ENCODE results near the gene RAF1. TPM values are rescaled to one million over a fixed set of nuclear protein-coding genes. Genes with fewer than 3 reads are reported as not detected.
"Not testable (repeated sequence)": the region's sequence is repeated elsewhere in the genome, so short reads cannot be mapped to it uniquely, and the experiment has no call there.

RAF1 gene
- total and polyA plus RNA-seq, 9 of the 15 experiments (the other 6 are each of a cell fraction or from before 2014, with no cell fraction given): 28.0 to 183 (median 85.6) TPM

- H3K27me3 ChIP-seq (ENCODE audit: control insufficient read depth in 2 of 2, insufficient read depth in 2 of 2, low read length in 2 of 2); BruUV-seq (replicated peaks): not testable (repeated sequence)
Measured at GRCh38 chr3:12543497-12543896, 120.4 kb downstream of the RAF1 start.

GRCh38 chr3:12541625-12542024 lies 122.3 kb downstream of the RAF1 start:
- no peaks in the 10 kb centered on the region for H3K9me3 ChIP-seq (replicated peaks; ENCODE audit: control insufficient read depth, insufficient read depth, low read depth, low read length)
- no peaks in the 10 kb centered on the region for H3K79me2 ChIP-seq (ENCODE audit: control insufficient read depth, insufficient read depth, low read length)
- in situ Hi-C loops (cut with MboI): no loop called here
- H3K9ac ChIP-seq (ENCODE audit: insufficient read depth in 1 of 2, low read depth in 2 of 2, low read length in 2 of 2): no peak overlapping the region
- no peaks in the 10 kb centered on the region for H3K27me3 ChIP-seq (ENCODE audit: control insufficient read depth in 2 of 2, insufficient read depth in 2 of 2, low read length in 2 of 2)
- FAIRE-seq: no peak
- H2AFZ ChIP-seq (ENCODE audit: low read depth, low read length): no peak overlapping the region
- 66% methylated on average over 8 of the region's 8 CpGs for WGBS (ENCODE audit: insufficient coverage, low coverage, missing lambda C conversion rate)
- no peaks in the 10 kb centered on the region for H4K20me1 ChIP-seq (replicated peaks; ENCODE audit: control insufficient read depth, insufficient read depth, low read length)
- DNase-seq (ENCODE audit: extremely low read depth in 1 of 4, low spot score in 3 of 4): peak in 3 of 4 experiments; percentile 24 to 36 (median 34)
- intact Hi-C loops (cut with micrococcal nuclease): no loop called here
- ATAC-seq: peak; percentile 80
- POLR2A ChIA-PET: interaction anchor here (0.7 to 1.8 kb wide), 4 partner anchors 9 to 16 kb away, joined by 3 to 5 read pairs (median 4); partner anchors contain the start of gene MKRN2
- H3K4me3 ChIP-seq: no peak overlapping the region
- peaks cover 27% of the 10 kb centered on the region for H3K36me3 ChIP-seq (ENCODE audit: control insufficient read depth, insufficient read depth, low read length)
- H3K27ac ChIP-seq (ENCODE audit: extremely low read depth, low read depth, low read length): no peak overlapping the region
- H3K4me1 ChIP-seq (replicated peaks in 1 of 2; ENCODE audit: control insufficient read depth in 2 of 2, insufficient read depth in 2 of 2, low read length in 2 of 2): no peaks in the 10 kb centered on the region
- H3K9me1 ChIP-seq (ENCODE audit: control insufficient read depth, insufficient read depth, low read length): no peaks in the 10 kb centered on the region
- BruUV-seq (replicated peaks): no TSS peak
- no peak overlapping the region for H3K4me2 ChIP-seq (ENCODE audit: insufficient read depth, low read length)
- CTCF ChIA-PET (ENCODE audit: low intra/inter-chr PET ratio): interaction anchor here (0.8 to 1.2 kb wide), 2 partner anchors 178 to 350 kb away, joined by 3 read pairs; no protein-coding TSS in a partner anchor
- no peak for TF ChIP-seq ZNF512 (tag; IDR thresholded peaks at IDR 0.05)
- TF ChIP-seq, protein P1, sequence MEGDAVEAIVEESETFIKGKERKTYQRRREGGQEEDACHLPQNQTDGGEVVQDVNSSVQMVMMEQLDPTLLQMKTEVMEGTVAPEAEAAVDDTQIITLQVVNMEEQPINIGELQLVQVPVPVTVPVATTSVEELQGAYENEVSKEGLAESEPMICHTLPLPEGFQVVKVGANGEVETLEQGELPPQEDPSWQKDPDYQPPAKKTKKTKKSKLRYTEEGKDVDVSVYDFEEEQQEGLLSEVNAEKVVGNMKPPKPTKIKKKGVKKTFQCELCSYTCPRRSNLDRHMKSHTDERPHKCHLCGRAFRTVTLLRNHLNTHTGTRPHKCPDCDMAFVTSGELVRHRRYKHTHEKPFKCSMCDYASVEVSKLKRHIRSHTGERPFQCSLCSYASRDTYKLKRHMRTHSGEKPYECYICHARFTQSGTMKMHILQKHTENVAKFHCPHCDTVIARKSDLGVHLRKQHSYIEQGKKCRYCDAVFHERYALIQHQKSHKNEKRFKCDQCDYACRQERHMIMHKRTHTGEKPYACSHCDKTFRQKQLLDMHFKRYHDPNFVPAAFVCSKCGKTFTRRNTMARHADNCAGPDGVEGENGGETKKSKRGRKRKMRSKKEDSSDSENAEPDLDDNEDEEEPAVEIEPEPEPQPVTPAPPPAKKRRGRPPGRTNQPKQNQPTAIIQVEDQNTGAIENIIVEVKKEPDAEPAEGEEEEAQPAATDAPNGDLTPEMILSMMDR (IDR thresholded peaks at IDR 0.05 in 2 of 3, conservative IDR thresholded peaks at IDR 0.05 in 1 of 3; ENCODE audit: insufficient read depth in 2 of 3, low read depth in 1 of 3, low read length in 3 of 3): peak; percentile 44 to 66 (median 53)

More at GRCh38 chr3:12543497-12543896, 120.4 kb downstream of the RAF1 start:
- 86% methylated on average over 12 of the region's 12 CpGs for whole genome bisulfite sequencing (ENCODE audit: insufficient coverage, low coverage, missing lambda C conversion rate)
- FAIRE-seq; ATAC-seq; H3K79me2 ChIP-seq (ENCODE audit: control insufficient read depth, insufficient read depth, low read length); in situ Hi-C loops (cut with MboI); H3K9ac ChIP-seq (ENCODE audit: insufficient read depth in 1 of 2, low read depth in 2 of 2, low read length in 2 of 2); H3K4me2 ChIP-seq (ENCODE audit: insufficient read depth, low read length); CTCF ChIA-PET (ENCODE audit: low intra/inter-chr PET ratio); H3K27ac ChIP-seq (ENCODE audit: extremely low read depth, low read depth, low read length); H3K4me3 ChIP-seq; H3K4me1 ChIP-seq (replicated peaks in 1 of 2; ENCODE audit: control insufficient read depth in 2 of 2, insufficient read depth in 2 of 2, low read length in 2 of 2); H2AFZ ChIP-seq (ENCODE audit: low read depth, low read length); intact Hi-C loops (cut with micrococcal nuclease); H3K9me1 ChIP-seq (ENCODE audit: control insufficient read depth, insufficient read depth, low read length); DNase-seq (ENCODE audit: extremely low read depth in 1 of 4, low spot score in 3 of 4); H4K20me1 ChIP-seq (replicated peaks; ENCODE audit: control insufficient read depth, insufficient read depth, low read length); H3K9me3 ChIP-seq (replicated peaks; ENCODE audit: control insufficient read depth, insufficient read depth, low read depth, low read length); TF ChIP-seq CEBPG (CRISPR knock-in tag; IDR thresholded peaks at IDR 0.05): not testable (repeated sequence)
- TF ChIP-seq CEBPB (tag; IDR thresholded peaks at IDR 0.05) (peak; percentile 72), POLR2A (conservative IDR thresholded peaks at IDR 0.05) (0 out of 2 replicates have a peak, but pooled peaks have one; percentile 19), ZNF121 (CRISPR knock-in tag; conservative IDR thresholded peaks at IDR 0.05) (peak; percentile 30), CEBPG (tag; conservative IDR thresholded peaks at IDR 0.05 in 1 of 2, IDR thresholded peaks at IDR 0.05 in 1 of 2) (peak in 1 of 2 experiments; percentile 62; a peak in 2 of 4 replicates)
- H3K36me3 ChIP-seq (ENCODE audit: control insufficient read depth, insufficient read depth, low read length): peaks cover 25% of the 10 kb centered on the region
- POLR2A ChIA-PET: interaction anchor here (1.0 to 1.8 kb wide), 3 partner anchors 10 to 21 kb away, joined by 3 to 5 read pairs (median 3); no protein-coding TSS in a partner anchor

Data from K562 (cell line).